SK-N-SH (cell line): ENCODE measurements around the gene EPHA10. TPM values are rescaled to one million over a fixed set of nuclear protein-coding genes. Genes with fewer than 3 reads are reported as not detected.

Experiments
- CTCF ChIA-PET: fragments of 300-600, 350-600 bp; formaldehyde crosslinking; extraction: SDS; loops from one replicate; lab custom pipeline; 2021; lab: Yijun Ruan, JAX
- POLR2A ChIA-PET: fragments of 350-600 bp; sonication (Branson Sonifier 250); formaldehyde crosslinking; extraction: SDS; loops from one replicate; lab custom pipeline; 2020; ENCODE audit warnings: antibody characterized with exemption, inconsistent platforms; lab: Yijun Ruan, JAX
- DNase-seq: peaks from one replicate; pipeline ENCODE4 v3.0.0; 2012
- H2AFZ ChIP-seq: fragments of 200-600 bp; sonication (generic); 2 replicates; pipeline ENCODE4 v1.8.1; 2016; ENCODE audit warnings: antibody characterized with exemption, mild to moderate bottlenecking, low read depth
- H3F3A ChIP-seq: fragments of 200-600 bp; sonication (generic); replicated peaks from 2 replicates; pipeline ENCODE3; 2016; ENCODE audit warnings: antibody characterized with exemption, mild to moderate bottlenecking; ENCODE audit not compliant: insufficient read depth
- H3K27ac ChIP-seq, 2 experiments: fragments of 200-500 bp in 1 of 2; fragments of 200-600 bp in 1 of 2; sonication (Bioruptor generic) in 1 of 2; sonication (generic), shearing (Covaris generic) in 1 of 2; 2 replicates each; pipeline versions ENCODE4 v1.5.1 to v1.6.1; 2014 to 2016; ENCODE audit warnings: low read depth in 2 of 2, inconsistent platforms in 1 of 2, low read length in 1 of 2, mild to moderate bottlenecking in 1 of 2, mixed read lengths in 1 of 2
- H3K27me3 ChIP-seq: fragments of 200-600 bp; sonication (generic), shearing (Covaris generic); 2 replicates; pipeline ENCODE4 v1.6.1; 2016; ENCODE audit warnings: mixed run types; ENCODE audit not compliant: insufficient read depth
- H3K36me3 ChIP-seq, 2 experiments: fragments of 200-500 bp in 1 of 2; fragments of 200-600 bp in 1 of 2; sonication (Bioruptor generic) in 1 of 2; sonication (generic) in 1 of 2; replicated peaks in 1 of 2; 2 replicates each; pipeline versions ENCODE3 to v1.5.1; 2014 to 2016; ENCODE audit warnings: low read length in 1 of 2, mild to moderate bottlenecking in 1 of 2; ENCODE audit not compliant: insufficient read depth in 2 of 2, control insufficient read depth in 1 of 2
- H3K4me1 ChIP-seq, 2 experiments: fragments of 200-500 bp in 1 of 2; fragments of 200-600 bp in 1 of 2; sonication (Bioruptor generic) in 1 of 2; sonication (generic), shearing (Covaris generic) in 1 of 2; 2 replicates each; pipeline versions ENCODE4 v1.5.1 to v1.6.1; 2014 to 2016; ENCODE audit warnings: low read depth in 1 of 2, low read length in 1 of 2, mixed run types in 1 of 2; ENCODE audit not compliant: insufficient read depth in 2 of 2, control insufficient read depth in 1 of 2
- H3K4me2 ChIP-seq: fragments of 200-600 bp; sonication (generic), shearing (Covaris generic); 2 replicates; pipeline ENCODE4 v1.6.1; 2017; ENCODE audit warnings: mixed run types
- H3K4me3 ChIP-seq, 2 experiments: fragments of 200-500 bp in 1 of 2; fragments of 200-600 bp in 1 of 2; sonication (Bioruptor generic) in 1 of 2; sonication (generic), shearing (Covaris generic) in 1 of 2; 2 replicates each; pipeline versions ENCODE4 v1.5.1 to v1.8.1; 2014 to 2016; ENCODE audit warnings: low read depth in 2 of 2, inconsistent platforms in 1 of 2, low read length in 1 of 2, mild to moderate bottlenecking in 1 of 2, mixed read lengths in 1 of 2, moderate library complexity in 1 of 2
- H3K79me2 ChIP-seq: fragments of 200-600 bp; sonication (generic); 2 replicates; pipeline ENCODE4 v1.8.1; 2017; ENCODE audit warnings: mild to moderate bottlenecking; ENCODE audit not compliant: insufficient read depth
- H3K9ac ChIP-seq: fragments of 200-600 bp; sonication (generic); 2 replicates; pipeline ENCODE4 v1.6.1; 2017; ENCODE audit warnings: mixed run types
- H3K9me2 ChIP-seq: fragments of 200-600 bp; sonication (generic); 2 replicates; pipeline ENCODE4 v1.6.1; 2017; ENCODE audit warnings: mixed run types
- H3K9me3 ChIP-seq: fragments of 200-600 bp; sonication (generic); 2 replicates; pipeline ENCODE4 v1.6.1; 2017; ENCODE audit warnings: mixed run types, mild to moderate bottlenecking, moderate library complexity
- H4K20me1 ChIP-seq: fragments of 200-600 bp; sonication (generic); 2 replicates; pipeline ENCODE4 v1.6.1; 2017; ENCODE audit warnings: mild to moderate bottlenecking, mixed run types; ENCODE audit not compliant: insufficient read depth
- ELF1 ChIP-seq: IDR thresholded peaks from 2 replicates; pipeline ENCODE4 v1.4.0; 2012
- FOSL2 ChIP-seq: IDR thresholded peaks from 2 replicates; pipeline ENCODE4 v1.4.0; 2012; ENCODE audit warnings: low read depth, mild to moderate bottlenecking, moderate library complexity, borderline replicate concordance
- FOXJ3 ChIP-seq: sonication (generic); formaldehyde crosslinking; IDR thresholded peaks from 2 replicates; pipeline ENCODE4 v1.5.1; 2020; ENCODE audit warnings: mild to moderate bottlenecking, missing genetic modification reagents
- FOXM1 ChIP-seq: IDR thresholded peaks from 2 replicates; pipeline ENCODE4 v1.4.0; 2012; ENCODE audit warnings: low read depth, mild to moderate bottlenecking
- GABPA ChIP-seq: IDR thresholded peaks from 2 replicates; pipeline ENCODE4 v1.4.0; 2012; ENCODE audit warnings: low read depth, mild to moderate bottlenecking
- GATA2 ChIP-seq: sonication (generic); formaldehyde crosslinking; IDR thresholded peaks from 2 replicates; pipeline ENCODE4 v1.5.0; 2020; ENCODE audit warnings: mild to moderate bottlenecking, missing genetic modification reagents
- MXI1 ChIP-seq: IDR thresholded peaks from 2 replicates; pipeline ENCODE4 v1.6.1; 2012; ENCODE audit warnings: mild to moderate bottlenecking, low read depth, low read length, improper control_type of control experiment
- NFIC ChIP-seq: IDR thresholded peaks from 2 replicates; pipeline ENCODE4 v1.4.0; 2012; ENCODE audit warnings: borderline replicate concordance
- NRF1 ChIP-seq: IDR thresholded peaks from 2 replicates; pipeline ENCODE4 v1.6.1; 2012; ENCODE audit warnings: low read depth, mild to moderate bottlenecking, low read length
- POLR2AphosphoS5 ChIP-seq: IDR thresholded peaks from 2 replicates; pipeline ENCODE4 v1.6.1; 2012; ENCODE audit warnings: low read depth, low read length
- RFX5 ChIP-seq: IDR thresholded peaks from 2 replicates; pipeline ENCODE4 v1.6.1; 2012; ENCODE audit warnings: mild to moderate bottlenecking, improper control_type of control experiment, low read length
- RXRA ChIP-seq: IDR thresholded peaks from 2 replicates; pipeline ENCODE4 v1.4.0; 2012; ENCODE audit warnings: low read depth, mild to moderate bottlenecking, borderline replicate concordance
- SIN3A ChIP-seq: IDR thresholded peaks from 2 replicates; pipeline ENCODE4 v1.6.1; 2012; ENCODE audit warnings: low read depth, mild to moderate bottlenecking, low read length, moderate library complexity, borderline replicate concordance
- SMC3 ChIP-seq: IDR thresholded peaks from 2 replicates; pipeline ENCODE4 v1.6.1; 2012; ENCODE audit warnings: low read depth, low read length, improper control_type of control experiment
- TCF12 ChIP-seq: IDR thresholded peaks from 2 replicates; pipeline ENCODE4 v1.4.0; 2012
- TEAD4 ChIP-seq: IDR thresholded peaks from 2 replicates; pipeline ENCODE4 v1.4.0; 2012; ENCODE audit warnings: mild to moderate bottlenecking, borderline replicate concordance; ENCODE audit not compliant: insufficient read depth
- WGBS: methylation state at CpG from one replicate; pipeline ENCODE4 v1.1.6; 2017; ENCODE audit warnings: low lambda C conversion rate; 5-methylcytosine and 5-hydroxymethylcytosine counted together
- polyA plus RNA-seq, 3 experiments: library from polyadenylated mRNA; depleted of rRNA; stranded (reverse); fragments of >200 nt; gene quantifications; 2 replicates each; pipeline ENCODE4 v1.2.3, GENCODE V29; 2012
- TF ChIP-seq, protein P1 (sequence below): fragments of 150-350 bp; IDR thresholded peaks from 2 replicates; pipeline ENCODE4 v1.6.1; 2016; ENCODE audit warnings: mild to moderate bottlenecking, low read depth, low read length
- TF ChIP-seq, protein P2 (sequence below): IDR thresholded peaks from 2 replicates; pipeline ENCODE4 v1.4.0; 2012; ENCODE audit warnings: low read depth, borderline replicate concordance
- TF ChIP-seq, protein P3 (sequence below): IDR thresholded peaks from 2 replicates; pipeline ENCODE4 v1.6.1; 2012; ENCODE audit warnings: mild to moderate bottlenecking, low read depth, low read length, moderate library complexity
- TF ChIP-seq, protein P4 (sequence below): IDR thresholded peaks from 2 replicates; pipeline ENCODE4 v1.4.0; 2012; ENCODE audit warnings: low read depth, borderline replicate concordance

The EPHA10 gene
- polyA plus RNA-seq, 1 of the 3 experiments (the other 2 are of a cell fraction), result 0.05 TPM

DNA sequence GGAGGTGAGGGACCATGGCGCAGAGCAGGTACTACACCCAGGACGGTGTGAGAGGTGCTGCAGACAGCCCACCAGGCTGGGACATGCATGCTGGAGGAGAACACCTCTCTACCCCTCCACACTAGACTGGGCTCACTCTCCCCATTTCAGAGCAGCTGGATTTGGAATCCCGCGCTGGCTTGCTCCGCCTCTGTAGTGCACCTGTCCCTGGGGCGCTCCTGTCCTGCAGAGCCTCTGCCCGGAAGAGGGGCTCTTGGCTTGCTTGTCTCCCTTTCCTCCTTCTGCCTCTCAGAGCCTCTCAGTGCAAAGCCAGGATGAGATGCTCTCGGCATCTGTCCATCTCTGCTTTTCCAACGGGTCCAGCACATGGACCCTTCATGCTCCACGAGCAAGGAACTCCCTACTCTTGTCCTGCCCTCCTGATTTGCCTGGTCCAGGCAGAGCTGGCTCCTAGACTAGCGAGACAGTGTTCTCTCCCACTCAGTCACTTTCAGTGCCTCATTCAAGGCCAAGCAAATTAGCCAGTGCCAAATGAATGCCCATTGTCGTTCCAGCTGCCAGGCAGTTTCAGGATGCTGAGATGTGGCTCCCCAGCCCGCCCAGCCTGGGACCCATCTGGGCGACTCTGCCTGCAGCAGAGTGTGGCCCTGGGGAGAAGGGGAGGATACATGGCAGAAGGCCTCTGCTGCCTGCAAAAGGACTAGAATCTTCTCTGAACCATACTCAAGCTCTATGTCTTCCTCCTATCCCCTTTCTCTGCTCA is 38.9 kb downstream of the EPHA10 start (continued):
- TF ChIP-seq TCF12 (no peak), FOSL2 (no peak), GABPA (no peak), FOXM1 (no peak), ELF1 (no peak), GATA2 (CRISPR knock-in tag) (no peak), NFIC (no peak), RFX5 (no peak), SMC3 (no peak)
- TF ChIP-seq, protein P1, sequence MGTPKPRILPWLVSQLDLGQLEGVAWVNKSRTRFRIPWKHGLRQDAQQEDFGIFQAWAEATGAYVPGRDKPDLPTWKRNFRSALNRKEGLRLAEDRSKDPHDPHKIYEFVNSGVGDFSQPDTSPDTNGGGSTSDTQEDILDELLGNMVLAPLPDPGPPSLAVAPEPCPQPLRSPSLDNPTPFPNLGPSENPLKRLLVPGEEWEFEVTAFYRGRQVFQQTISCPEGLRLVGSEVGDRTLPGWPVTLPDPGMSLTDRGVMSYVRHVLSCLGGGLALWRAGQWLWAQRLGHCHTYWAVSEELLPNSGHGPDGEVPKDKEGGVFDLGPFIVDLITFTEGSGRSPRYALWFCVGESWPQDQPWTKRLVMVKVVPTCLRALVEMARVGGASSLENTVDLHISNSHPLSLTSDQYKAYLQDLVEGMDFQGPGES, result no peak
- TF ChIP-seq, protein P2, sequence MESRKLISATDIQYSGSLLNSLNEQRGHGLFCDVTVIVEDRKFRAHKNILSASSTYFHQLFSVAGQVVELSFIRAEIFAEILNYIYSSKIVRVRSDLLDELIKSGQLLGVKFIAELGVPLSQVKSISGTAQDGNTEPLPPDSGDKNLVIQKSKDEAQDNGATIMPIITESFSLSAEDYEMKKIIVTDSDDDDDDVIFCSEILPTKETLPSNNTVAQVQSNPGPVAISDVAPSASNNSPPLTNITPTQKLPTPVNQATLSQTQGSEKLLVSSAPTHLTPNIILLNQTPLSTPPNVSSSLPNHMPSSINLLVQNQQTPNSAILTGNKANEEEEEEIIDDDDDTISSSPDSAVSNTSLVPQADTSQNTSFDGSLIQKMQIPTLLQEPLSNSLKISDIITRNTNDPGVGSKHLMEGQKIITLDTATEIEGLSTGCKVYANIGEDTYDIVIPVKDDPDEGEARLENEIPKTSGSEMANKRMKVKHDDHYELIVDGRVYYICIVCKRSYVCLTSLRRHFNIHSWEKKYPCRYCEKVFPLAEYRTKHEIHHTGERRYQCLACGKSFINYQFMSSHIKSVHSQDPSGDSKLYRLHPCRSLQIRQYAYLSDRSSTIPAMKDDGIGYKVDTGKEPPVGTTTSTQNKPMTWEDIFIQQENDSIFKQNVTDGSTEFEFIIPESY, result no peak

DNA sequence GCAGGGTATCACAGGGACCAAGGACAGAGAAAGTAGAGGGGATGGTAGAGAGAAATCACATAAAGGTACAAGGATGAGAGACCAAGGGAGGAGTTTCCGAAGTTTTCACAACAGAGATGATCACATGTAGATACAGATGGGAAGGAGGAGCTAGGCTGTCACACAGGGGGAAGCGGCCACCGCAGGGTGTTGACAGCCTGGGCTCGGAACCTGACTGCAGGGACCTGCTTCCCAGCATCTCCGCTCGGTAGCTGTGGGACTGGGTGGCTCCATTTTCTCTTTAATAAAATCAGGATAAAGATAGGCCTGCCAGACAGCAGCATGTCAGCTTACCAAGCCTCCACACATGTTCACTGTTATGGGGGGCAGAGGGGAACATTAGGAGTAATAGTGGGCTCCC is 40.3 kb downstream of the EPHA10 start:
- H3K36me3 ChIP-seq, result no peaks in the 10 kb centered on the region
- no peaks in the 10 kb centered on the region for H4K20me1 ChIP-seq
- H3K4me3 ChIP-seq, result no peak overlapping the region
- no peaks in the 10 kb centered on the region for H3K9me2 ChIP-seq
- ChIA-PET CTCF (no interaction called here), POLR2A (interaction anchor here (0.9 kb wide), 1 partner anchor 10 kb away, joined by 3 read pairs; no protein-coding TSS in a partner anchor)
- DNase-seq, result no peak
- no peaks in the 10 kb centered on the region for H3K79me2 ChIP-seq
- H3F3A ChIP-seq, result no peaks in the 10 kb centered on the region
- H3K9me3 ChIP-seq, result no peaks in the 10 kb centered on the region
- no peak overlapping the region for H3K9ac ChIP-seq
- no peak overlapping the region for H3K4me2 ChIP-seq
- H2AFZ ChIP-seq, result no peak overlapping the region
- 67% methylated on average over 6 of the region's 6 CpGs for WGBS
- no peak overlapping the region for H3K27ac ChIP-seq
- peaks cover 0 to 7% of the 10 kb centered on the region in 2 experiments; a peak in 1 of 4 replicates for H3K4me1 ChIP-seq
- TF ChIP-seq POLR2AphosphoS5, result no peak
- TF ChIP-seq FOXM1, result no peak
- TF ChIP-seq NRF1, result no peak
- TF ChIP-seq MXI1, result no peak
- TF ChIP-seq, protein P2, result no peak
- TF ChIP-seq FOSL2, result no peak
- TF ChIP-seq TEAD4, result no peak
- no peak for TF ChIP-seq SIN3A
- TF ChIP-seq, protein P3, sequence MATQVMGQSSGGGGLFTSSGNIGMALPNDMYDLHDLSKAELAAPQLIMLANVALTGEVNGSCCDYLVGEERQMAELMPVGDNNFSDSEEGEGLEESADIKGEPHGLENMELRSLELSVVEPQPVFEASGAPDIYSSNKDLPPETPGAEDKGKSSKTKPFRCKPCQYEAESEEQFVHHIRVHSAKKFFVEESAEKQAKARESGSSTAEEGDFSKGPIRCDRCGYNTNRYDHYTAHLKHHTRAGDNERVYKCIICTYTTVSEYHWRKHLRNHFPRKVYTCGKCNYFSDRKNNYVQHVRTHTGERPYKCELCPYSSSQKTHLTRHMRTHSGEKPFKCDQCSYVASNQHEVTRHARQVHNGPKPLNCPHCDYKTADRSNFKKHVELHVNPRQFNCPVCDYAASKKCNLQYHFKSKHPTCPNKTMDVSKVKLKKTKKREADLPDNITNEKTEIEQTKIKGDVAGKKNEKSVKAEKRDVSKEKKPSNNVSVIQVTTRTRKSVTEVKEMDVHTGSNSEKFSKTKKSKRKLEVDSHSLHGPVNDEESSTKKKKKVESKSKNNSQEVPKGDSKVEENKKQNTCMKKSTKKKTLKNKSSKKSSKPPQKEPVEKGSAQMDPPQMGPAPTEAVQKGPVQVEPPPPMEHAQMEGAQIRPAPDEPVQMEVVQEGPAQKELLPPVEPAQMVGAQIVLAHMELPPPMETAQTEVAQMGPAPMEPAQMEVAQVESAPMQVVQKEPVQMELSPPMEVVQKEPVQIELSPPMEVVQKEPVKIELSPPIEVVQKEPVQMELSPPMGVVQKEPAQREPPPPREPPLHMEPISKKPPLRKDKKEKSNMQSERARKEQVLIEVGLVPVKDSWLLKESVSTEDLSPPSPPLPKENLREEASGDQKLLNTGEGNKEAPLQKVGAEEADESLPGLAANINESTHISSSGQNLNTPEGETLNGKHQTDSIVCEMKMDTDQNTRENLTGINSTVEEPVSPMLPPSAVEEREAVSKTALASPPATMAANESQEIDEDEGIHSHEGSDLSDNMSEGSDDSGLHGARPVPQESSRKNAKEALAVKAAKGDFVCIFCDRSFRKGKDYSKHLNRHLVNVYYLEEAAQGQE, result no peak
- no peak for TF ChIP-seq FOXJ3 (CRISPR knock-in tag)
- TF ChIP-seq RXRA, result no peak
- TF ChIP-seq, protein P1, result no peak
- TF ChIP-seq, protein P4, sequence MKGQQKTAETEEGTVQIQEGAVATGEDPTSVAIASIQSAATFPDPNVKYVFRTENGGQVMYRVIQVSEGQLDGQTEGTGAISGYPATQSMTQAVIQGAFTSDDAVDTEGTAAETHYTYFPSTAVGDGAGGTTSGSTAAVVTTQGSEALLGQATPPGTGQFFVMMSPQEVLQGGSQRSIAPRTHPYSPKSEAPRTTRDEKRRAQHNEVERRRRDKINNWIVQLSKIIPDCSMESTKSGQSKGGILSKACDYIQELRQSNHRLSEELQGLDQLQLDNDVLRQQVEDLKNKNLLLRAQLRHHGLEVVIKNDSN, result no peak
- TF ChIP-seq, all 33 proteins: peak for 0
- no peaks in the 10 kb centered on the region for H3K27me3 ChIP-seq
